GM18526 (cell line): ENCODE data around the gene BBS5.

Experiments
- POLR2A ChIP-seq: IDR thresholded peaks from 3 replicates; pipeline ENCODE4 v1.6.1; 2011; ENCODE audit not compliant: insufficient read length; ENCODE audit errors: extremely low read depth

BBS5 gene

DNA sequence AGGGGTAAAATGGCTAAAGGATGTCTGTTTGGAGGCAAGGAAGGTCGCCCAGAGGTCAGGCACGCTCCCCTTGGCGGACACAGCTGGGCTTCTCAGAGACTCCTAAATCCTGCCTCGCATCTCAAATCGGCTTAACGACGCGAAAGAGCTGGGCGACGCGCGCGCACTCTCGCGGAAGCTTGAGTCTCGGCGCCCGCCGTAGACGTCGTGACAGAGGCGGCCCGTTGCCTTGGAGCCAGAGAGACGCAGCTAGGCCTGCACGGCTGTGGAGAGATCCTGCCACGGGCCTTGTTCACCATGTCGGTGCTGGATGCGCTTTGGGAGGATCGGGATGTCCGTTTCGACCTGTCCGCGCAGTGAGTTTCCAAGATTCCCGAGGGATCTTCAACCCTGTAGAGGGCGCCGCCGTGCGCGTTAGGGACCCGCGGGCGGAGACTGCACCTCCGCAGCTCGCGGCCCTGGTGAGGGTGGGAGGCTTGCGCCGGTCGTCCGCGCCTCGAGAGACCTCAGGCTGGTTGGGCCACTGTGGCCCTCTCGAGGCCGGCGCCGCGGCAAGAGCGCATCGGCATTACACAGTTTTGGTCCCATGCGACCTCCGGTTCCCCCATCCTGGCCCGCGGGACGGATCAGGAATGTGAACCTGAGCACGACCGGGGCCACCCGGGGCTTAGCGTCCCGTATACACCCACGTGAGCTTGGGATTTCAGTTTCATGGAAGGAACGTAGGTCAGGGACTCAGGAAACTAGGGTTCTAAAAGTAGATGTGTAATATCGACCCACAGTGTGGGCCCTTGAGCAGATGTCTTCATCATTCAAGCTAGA lies at the start of gene BBS5:
TSS of gene BBS5 (plus strand) at position 238 of the 822 bp plus-strand sequence. CDS start at position 298, 60 bp downstream.
- no peak for TF ChIP-seq POLR2A

GRCh38 chr2:169438466-169439072 lies 40.7 kb upstream of the BBS5 start:
- no peak for TF ChIP-seq POLR2A

DNA sequence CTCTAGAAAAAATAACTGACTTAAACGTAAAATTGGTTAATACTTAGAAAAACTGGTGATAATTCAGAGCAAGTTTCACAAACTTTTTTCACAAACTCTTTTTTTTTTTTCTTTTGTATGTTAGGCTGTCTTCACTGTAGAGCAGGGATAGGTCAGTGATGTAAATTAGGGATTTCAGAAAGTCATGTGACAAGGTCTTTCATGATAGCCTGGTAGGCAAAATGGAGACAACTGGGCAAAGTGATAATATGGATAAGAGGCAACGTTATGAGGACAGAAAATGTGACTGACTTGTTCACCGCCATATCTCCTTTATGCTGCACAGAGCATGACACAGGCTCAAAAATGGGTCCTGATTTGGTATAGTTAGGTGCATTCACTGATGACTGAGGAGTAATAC lies 39.4 kb upstream of the BBS5 start:
- TF ChIP-seq POLR2A = no peak

DNA sequence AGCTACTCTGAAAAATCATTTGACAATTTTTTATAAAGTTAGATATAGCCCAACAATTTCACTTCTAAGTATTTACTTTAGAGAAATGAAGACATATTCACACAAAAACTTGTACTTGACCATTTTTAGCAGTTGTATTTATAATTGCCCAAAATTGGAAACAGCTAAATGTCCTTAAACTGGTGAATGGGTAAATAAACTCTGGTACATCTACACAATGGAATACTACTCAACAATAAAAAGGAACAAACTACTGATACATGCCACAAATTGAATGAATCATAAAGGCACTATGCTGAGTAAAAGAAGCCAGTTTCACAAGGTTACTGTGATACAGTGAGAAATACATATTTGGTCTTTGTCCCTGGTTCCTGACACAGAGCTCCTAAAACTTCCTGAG lies 32.8 kb upstream of the BBS5 start:
- TF ChIP-seq POLR2A = no peak

DNA sequence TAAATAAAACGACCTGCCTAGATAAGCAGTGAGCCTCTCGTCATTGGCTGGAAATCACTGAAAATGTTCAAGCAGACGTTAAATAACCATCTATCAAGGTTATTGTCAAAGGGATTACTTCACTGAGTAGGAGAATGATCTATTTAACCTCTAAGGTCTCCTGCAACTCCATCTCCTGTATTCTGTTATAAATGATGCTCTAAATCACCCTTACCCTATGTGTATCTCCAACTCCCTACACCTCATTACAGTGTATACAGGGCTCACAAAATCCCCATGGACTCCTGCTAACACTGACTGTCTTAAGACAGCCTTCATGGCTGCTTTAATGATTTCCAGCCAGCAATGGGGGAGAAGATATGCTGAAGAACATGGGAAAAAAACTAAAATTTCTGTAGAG lies 31.0 kb upstream of the BBS5 start:
- TF ChIP-seq POLR2A = no peak

- no peak for TF ChIP-seq POLR2A
Observed at GRCh38 chr2:169448865-169449264, 30.4 kb upstream of the BBS5 start.

DNA sequence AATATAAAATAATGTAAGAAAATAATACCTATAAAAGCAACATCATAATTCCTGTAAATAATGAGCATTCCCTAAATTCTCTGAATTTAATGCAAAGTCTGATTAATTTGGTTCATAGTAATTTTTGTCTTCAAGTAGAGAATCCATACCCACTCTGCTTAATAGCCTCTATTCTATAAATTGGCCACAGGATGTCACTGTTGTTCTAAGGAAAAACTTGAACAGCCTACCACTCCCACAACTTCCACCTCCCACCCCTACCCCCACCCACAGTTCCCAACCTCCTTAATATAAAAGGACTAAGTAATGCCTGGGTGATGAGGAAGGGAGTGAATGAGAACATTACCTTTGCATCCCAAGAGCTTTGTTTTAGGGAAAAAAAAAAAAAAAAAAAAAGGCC lies 27.2 kb upstream of the BBS5 start:
- no peak for TF ChIP-seq POLR2A

GRCh38 chr2:169461143-169461542 lies 18.2 kb upstream of the BBS5 start:
- TF ChIP-seq POLR2A = no peak

DNA sequence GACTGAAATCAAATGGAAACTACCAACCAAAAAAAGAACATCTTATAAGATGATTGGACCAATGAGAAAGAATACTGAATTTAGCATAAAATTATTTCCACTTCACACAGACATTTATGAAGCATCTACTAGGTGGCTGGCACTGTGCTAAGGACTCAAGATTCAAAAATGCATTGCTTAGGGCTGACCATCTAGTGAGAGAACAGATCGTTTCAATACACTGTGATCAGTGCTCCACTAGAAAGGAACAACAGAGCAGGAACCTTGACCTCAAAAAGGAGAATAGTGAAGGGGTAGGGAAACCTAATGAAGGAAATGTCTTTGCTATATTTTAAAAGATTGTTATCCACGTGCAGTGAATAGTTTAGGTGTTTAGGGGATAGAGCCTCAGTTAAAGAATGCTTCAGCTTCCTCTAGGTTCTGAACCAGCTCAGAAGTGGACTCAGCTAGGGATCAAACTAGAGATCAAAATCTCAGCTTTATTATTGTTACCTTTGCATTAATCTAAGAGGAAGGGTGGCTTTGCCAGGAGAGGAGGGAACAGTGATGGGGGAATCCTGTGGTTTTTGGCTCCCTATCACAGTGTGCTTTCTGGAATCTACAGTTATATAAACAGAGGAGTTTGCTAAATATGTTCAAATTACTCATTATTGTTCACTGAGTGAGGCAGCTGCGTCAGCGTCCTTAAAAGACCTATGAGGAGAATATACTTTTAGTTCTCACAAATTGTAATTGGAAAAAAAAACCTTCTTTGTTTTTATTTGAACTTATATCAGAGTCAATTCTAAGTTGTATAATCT lies 16.2 kb upstream of the BBS5 start:
- TF ChIP-seq POLR2A = no peak

DNA sequence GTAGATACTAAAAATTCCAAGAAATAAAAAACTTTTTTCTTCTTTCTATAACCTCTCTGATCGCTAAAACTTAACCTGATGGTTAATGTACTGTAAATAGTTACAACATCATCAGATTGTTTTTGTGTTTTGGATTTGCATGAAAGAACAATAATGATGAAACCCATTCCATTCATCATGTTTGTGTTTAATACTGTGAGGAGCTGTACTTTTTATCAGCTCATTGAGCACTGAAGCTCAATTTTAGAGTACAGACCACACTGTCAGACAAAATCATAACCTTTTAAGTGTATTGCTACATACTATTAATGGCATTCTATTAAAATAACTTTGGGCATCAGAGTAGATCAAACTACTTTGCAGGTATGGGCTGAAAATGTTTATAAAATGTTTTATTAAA lies 14.8 kb upstream of the BBS5 start:
- no peak for TF ChIP-seq POLR2A

GRCh38 chr2:169464882-169465281 lies 14.4 kb upstream of the BBS5 start:
- TF ChIP-seq POLR2A = no peak

GRCh38 chr2:169468841-169469240 lies 10.5 kb upstream of the BBS5 start:
- no peak for TF ChIP-seq POLR2A

- no peak for TF ChIP-seq POLR2A
Observed at GRCh38 chr2:169469952-169470572, 9.2 kb upstream of the BBS5 start.

GRCh38 chr2:169472249-169472648 lies 7.0 kb upstream of the BBS5 start:
- no peak for TF ChIP-seq POLR2A

- no peak for TF ChIP-seq POLR2A
Observed at GRCh38 chr2:169476459-169476858, 2.8 kb upstream of the BBS5 start.

- no peak for TF ChIP-seq POLR2A
Observed at GRCh38 chr2:169478339-169478738, 955 bp upstream of the BBS5 start.

- TF ChIP-seq POLR2A = no peak
Observed at GRCh38 chr2:169478745-169479256, 493 bp upstream of the BBS5 start.
